K562 (cell line): ENCODE results near the gene THUMPD2. TPM values are rescaled to one million over a fixed set of nuclear protein-coding genes. Genes with fewer than 3 reads are reported as not detected.

Experiments used
- ATAC-seq: fragments of 200-7000 bp; cut with Tn5 transposase; 3 replicates; pipeline ENCODE4 v1.9.1; 2020; ENCODE audit warnings: moderate library complexity
- BruUV-seq: library from RNA; stranded (reverse); fragments of 400-500 nt; replicated peaks from 2 replicates; lab custom pipeline; 2021; lab: Mats Ljungman, UMichigan
- CTCF ChIA-PET: fragments of 300-600 bp; formaldehyde crosslinking; extraction: SDS; loops from one replicate; lab custom pipeline; 2021; ENCODE audit warnings: low intra/inter-chr PET ratio; lab: Yijun Ruan, JAX
- POLR2A ChIA-PET: fragments of 300-600, 350-650 bp; sonication (Branson Sonifier 250); formaldehyde crosslinking; extraction: SDS; loops from one replicate; lab custom pipeline; 2021; ENCODE audit warnings: antibody characterized with exemption, inconsistent platforms; lab: Yijun Ruan, JAX
- DNase-seq, 4 experiments: peaks; one replicate each; pipeline versions ENCODE4 v3.0.0 to v3.0.0-alpha.2; 2011 to 2018; ENCODE audit warnings: low spot score in 3 of 4, mixed read lengths in 3 of 4; ENCODE audit errors: extremely low read depth in 1 of 4
- FAIRE-seq: peaks from 2 replicates; lab custom pipeline; 2011; peaks lifted over from hg19 to GRCh38; lab: Jason Lieb, UNC
- H2AFZ ChIP-seq: 2 replicates; pipeline ENCODE4 v1.6.0; 2011; ENCODE audit warnings: low read depth, low read length, control low read depth, inconsistent platforms
- H3K27ac ChIP-seq: fragments of 200-600 bp; 3 replicates; pipeline ENCODE4 v1.8.0; 2011; ENCODE audit warnings: low read depth, mild to moderate bottlenecking, control low read depth, inconsistent platforms, low read length, moderate library complexity, mixed read lengths; ENCODE audit errors: extremely low read depth
- H3K27me3 ChIP-seq, 2 experiments: fragments of 300-600 bp in 1 of 2; 2 replicates in 1 of 2; 3 replicates in 1 of 2; pipeline versions ENCODE4 v1.6.0 to v1.8.0; 2011; ENCODE audit warnings: inconsistent platforms in 2 of 2, low read length in 2 of 2, mild to moderate bottlenecking in 1 of 2, mixed read lengths in 1 of 2, moderate library complexity in 1 of 2; ENCODE audit not compliant: control insufficient read depth in 2 of 2, insufficient read depth in 2 of 2
- H3K36me3 ChIP-seq: fragments of 300-600 bp; 3 replicates; pipeline ENCODE4 v1.8.0; 2011; ENCODE audit warnings: mild to moderate bottlenecking, low read length, inconsistent platforms; ENCODE audit not compliant: control insufficient read depth, insufficient read depth
- H3K4me1 ChIP-seq, 2 experiments: fragments of 200-600 bp in 1 of 2; replicated peaks in 1 of 2; 2 replicates in 1 of 2; 3 replicates in 1 of 2; pipeline versions ENCODE4 v1.5.1 to v1.8.0; 2011; ENCODE audit warnings: inconsistent platforms in 2 of 2, low read length in 2 of 2, mild to moderate bottlenecking in 1 of 2, mixed read lengths in 1 of 2, moderate library complexity in 1 of 2; ENCODE audit not compliant: control insufficient read depth in 2 of 2, insufficient read depth in 2 of 2
- H3K4me2 ChIP-seq: 2 replicates; pipeline ENCODE4 v1.6.1; 2011; ENCODE audit warnings: low read length, control low read depth, inconsistent platforms, mixed read lengths; ENCODE audit not compliant: insufficient read depth
- H3K4me3 ChIP-seq: fragments of 200-600 bp; sonication (generic), shearing (Covaris generic); 2 replicates; pipeline ENCODE4 v1.5.1; 2016; ENCODE audit warnings: control low read depth, inconsistent platforms
- H3K79me2 ChIP-seq: fragments of 200-600 bp; 3 replicates; pipeline ENCODE4 v1.8.0; 2011; ENCODE audit warnings: low read length, inconsistent platforms; ENCODE audit not compliant: control insufficient read depth, insufficient read depth
- H3K9ac ChIP-seq, 2 experiments: 2 replicates each; pipeline versions ENCODE4 v1.6.0 to v1.6.1; 2011; ENCODE audit warnings: low read depth in 2 of 2, low read length in 2 of 2, control low read depth in 1 of 2, inconsistent platforms in 1 of 2, mild to moderate bottlenecking in 1 of 2, mixed read lengths in 1 of 2; ENCODE audit not compliant: insufficient read depth in 1 of 2
- H3K9me1 ChIP-seq: one replicate; pipeline ENCODE4 v1.6.0; 2011; ENCODE audit warnings: inconsistent platforms, mild to moderate bottlenecking, low read length, moderate library complexity; ENCODE audit not compliant: control insufficient read depth, insufficient read depth
- H3K9me3 ChIP-seq: replicated peaks from 2 replicates; pipeline ENCODE4 v1.5.1; 2011; ENCODE audit warnings: low read depth, low read length, inconsistent platforms; ENCODE audit not compliant: control insufficient read depth, insufficient read depth
- H4K20me1 ChIP-seq: replicated peaks from 2 replicates; pipeline ENCODE4 v1.6.1; 2011; ENCODE audit warnings: low read length, inconsistent platforms, mixed read lengths; ENCODE audit not compliant: control insufficient read depth, insufficient read depth
- CGGBP1 ChIP-seq: fragments of 250-450 bp; sonication (Bioruptor Pico); IDR thresholded peaks from 2 replicates; pipeline ENCODE4 v1.9.0; 2021; ENCODE audit warnings: mild to moderate bottlenecking
- FOXJ3 ChIP-seq: sonication (generic); formaldehyde crosslinking; IDR thresholded peaks from 2 replicates; pipeline ENCODE4 v1.4.0; 2020; ENCODE audit warnings: mild to moderate bottlenecking, missing genetic modification reagents
- HDGF ChIP-seq: fragments of 450-650 bp; IDR thresholded peaks from 2 replicates; pipeline ENCODE4 v1.6.1; 2016
- HMG20A ChIP-seq: fragments of 450-650 bp; formaldehyde crosslinking; conservative IDR thresholded peaks from 2 replicates; pipeline ENCODE4 v1.4.0; 2020; ENCODE audit warnings: mild to moderate bottlenecking, mixed read lengths
- KDM2B ChIP-seq: fragments of 250-450 bp; sonication (Bioruptor Pico); IDR thresholded peaks from 2 replicates; pipeline ENCODE4 v1.8.0; 2021; ENCODE audit warnings: mild to moderate bottlenecking, moderate library complexity
- KLF1 ChIP-seq: fragments of 450-650 bp; IDR thresholded peaks from 2 replicates; pipeline ENCODE4 v1.6.1; 2016; ENCODE audit warnings: missing genetic modification characterization, missing compliant biosample characterization
- MAFF ChIP-seq: IDR thresholded peaks from 2 replicates; pipeline ENCODE4 v1.6.1; 2012; ENCODE audit warnings: low read length, improper control_type of control experiment
- MCM2 ChIP-seq: fragments of 450-650 bp; IDR thresholded peaks from 2 replicates; pipeline ENCODE4 v1.6.1; 2017; ENCODE audit warnings: low read depth, mild to moderate bottlenecking
- ZBTB17 ChIP-seq: fragments of 450-650 bp; formaldehyde crosslinking; IDR thresholded peaks from 2 replicates; pipeline ENCODE4 v1.4.0; 2020; ENCODE audit warnings: mild to moderate bottlenecking
- ZBTB7A ChIP-seq: IDR thresholded peaks from 2 replicates; pipeline ENCODE4 v1.6.1; 2011; ENCODE audit warnings: low read depth, mild to moderate bottlenecking, low read length, moderate library complexity, borderline replicate concordance; ENCODE audit not compliant: control insufficient read depth
- ZFP91 ChIP-seq: sonication (generic); formaldehyde crosslinking; IDR thresholded peaks from 2 replicates; pipeline ENCODE4 v1.8.0; 2022; ENCODE audit warnings: mild to moderate bottlenecking, missing genetic modification reagents
- WGBS: fragments of 100-300 bp; shearing (Covaris generic); methylation state at CpG from one replicate; pipeline ENCODE4 v1.1.6; 2016; ENCODE audit warnings: low coverage, mixed read lengths; ENCODE audit not compliant: insufficient coverage; ENCODE audit errors: missing lambda C conversion rate; 5-methylcytosine and 5-hydroxymethylcytosine counted together
- in situ Hi-C: fragments of 300-500 bp; cut with MboI; formaldehyde crosslinking; loops from 4 replicates; pipeline ENCODE4 v1.15.0; 2018; ENCODE audit warnings: inconsistent platforms, mixed read lengths
- intact Hi-C: fragments of 100-400 bp; cut with micrococcal nuclease; formaldehyde crosslinking; loops from 2 replicates; pipeline ENCODE4 v1.14.2; 2022
- polyA plus RNA-seq, 8 experiments: library from polyadenylated mRNA; depleted of rRNA in 4 of 8; stranded (reverse) in 5 of 8; unstranded in 3 of 8; fragments of >200 nt; fragmentation: Nextera tagmentation in 2 of 8; fragmentation: Illumina TruSeq in 1 of 8; extraction: Ambion mirVana in 2 of 8; extraction: Trizol in 1 of 8; gene quantifications; 2 replicates each; pipeline versions ENCODE4 v1.2.1 to v1.2.3, GENCODE V29; 2011 to 2014; ENCODE audit warnings: inconsistent platforms in 1 of 8, missing spikeins in 1 of 8
- total RNA-seq, 7 experiments: library from RNA; depleted of rRNA in 6 of 7; stranded (reverse); fragments of >200 nt in 6 of 7; fragmentation: Illumina TruSeq in 2 of 7; extraction: Trizol in 2 of 7; gene quantifications; 2 replicates each; pipeline versions ENCODE4 v1.2.1 to v1.2.3, GENCODE V29; 2011 to 2021; ENCODE audit warnings: low replicate concordance in 1 of 7

The THUMPD2 gene
- total and polyA plus RNA-seq, 9 of the 15 experiments (the other 6 are each of a cell fraction or from before 2014, with no cell fraction given), result 9.6 to 40.4 (median 24.0) TPM

- no peak for TF ChIP-seq ZFP91 (CRISPR knock-in tag)
- no peak for TF ChIP-seq HDGF
- TF ChIP-seq MAFF, result no peak
- no peak for TF ChIP-seq ZBTB7A
- no peak for TF ChIP-seq FOXJ3 (CRISPR knock-in tag)
- TF ChIP-seq, all 486 proteins: peak for 0
These were observed 58.1 kb downstream of the THUMPD2 start (continued) for GRCh38 chr2:39720970-39721369.

- Histone ChIP-seq H3K27me3 (peaks cover 10 to 23% of the 10 kb centered on the region in 2 experiments; a peak in 4 of 5 replicates), H2AFZ (no peak overlapping the region), H3K9me1 (no peaks in the 10 kb centered on the region), H3K4me2 (no peak overlapping the region), H3K4me3 (no peak overlapping the region), H4K20me1 (no peaks in the 10 kb centered on the region), H3K9ac (no peak overlapping the region), H3K4me1 (no peaks in the 10 kb centered on the region), H3K79me2 (no peaks in the 10 kb centered on the region), H3K36me3 (no peaks in the 10 kb centered on the region), H3K9me3 (no peaks in the 10 kb centered on the region), H3K27ac (no peak overlapping the region)
- FAIRE-seq (no peak), ATAC-seq (no peak; the same call in 1 of the 3 replicates), DNase-seq (no peak)
- TF ChIP-seq KLF1 (tag) (no peak), MCM2 (no peak), CGGBP1 (no peak), HMG20A (CRISPR knock-in tag) (no peak), KDM2B (CRISPR knock-in tag) (no peak), ZBTB17 (no peak)
- POLR2A ChIA-PET, result no interaction called here
- 33% methylated on average over 8 of the region's 8 CpGs for WGBS
- in situ Hi-C loops (no loop called here), intact Hi-C loops (no loop called here)
- BruUV-seq, result no TSS peak
- CTCF ChIA-PET, result no interaction called here
These were observed 59.7 kb downstream of the THUMPD2 start for GRCh38 chr2:39719317-39719716.
